Right hindlimb (tissue), 1 donor: ENCODE results near the gene ETS2.
"Not testable (repeated sequence)": the region's sequence is repeated elsewhere in the genome, so short reads cannot be mapped to it uniquely, and the experiment has no call there.

ENCODE experiments used
- DNase-seq: peaks from one replicate; pipeline ENCODE4 v3.0.0-alpha.2; 2018

Gene ETS2

DNA sequence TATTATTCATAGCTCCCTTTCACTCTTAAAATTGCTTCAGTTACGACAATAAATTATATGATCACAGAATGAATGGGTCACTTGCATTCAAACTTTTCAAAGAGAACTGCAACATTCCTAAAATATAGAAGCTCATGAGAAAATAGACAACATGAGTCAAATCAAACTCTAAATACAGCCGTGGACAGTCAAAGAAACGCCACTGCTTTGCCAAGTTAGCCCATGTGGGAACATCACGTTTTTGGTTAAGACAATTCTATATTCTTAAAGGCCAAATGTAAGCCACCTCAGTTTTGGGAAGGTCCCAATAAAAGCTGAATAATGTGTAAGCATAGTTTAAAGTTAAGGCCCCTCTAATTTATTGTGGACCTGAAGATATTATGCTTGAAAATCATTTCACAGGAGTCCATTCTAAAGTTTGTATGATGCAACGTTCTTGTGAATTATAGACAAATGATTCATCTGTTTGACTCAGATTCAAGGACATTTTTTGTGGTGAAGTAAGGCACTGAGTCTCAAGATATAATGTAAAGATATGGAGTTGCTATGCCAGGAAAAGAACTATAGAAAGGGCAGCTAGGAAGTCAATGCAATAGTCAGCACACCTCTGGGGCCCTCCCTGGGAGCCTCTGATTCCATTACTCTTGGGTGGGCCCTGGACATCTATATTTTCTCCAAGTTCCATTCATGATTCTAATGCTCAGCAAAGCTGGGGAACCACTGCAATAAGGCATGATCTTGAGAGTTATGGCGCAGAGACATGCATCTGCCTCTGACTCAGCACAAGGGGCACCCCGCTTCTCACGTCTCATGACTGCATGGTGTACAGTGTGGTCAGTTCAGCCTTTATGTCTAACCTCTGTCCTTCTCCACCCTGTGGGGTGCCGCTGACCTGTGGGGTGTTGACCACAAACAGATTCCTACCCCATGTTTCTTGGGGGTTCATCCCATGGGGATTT is 33.9 kb downstream of the ETS2 start:
- DNase-seq: no peak

DNA sequence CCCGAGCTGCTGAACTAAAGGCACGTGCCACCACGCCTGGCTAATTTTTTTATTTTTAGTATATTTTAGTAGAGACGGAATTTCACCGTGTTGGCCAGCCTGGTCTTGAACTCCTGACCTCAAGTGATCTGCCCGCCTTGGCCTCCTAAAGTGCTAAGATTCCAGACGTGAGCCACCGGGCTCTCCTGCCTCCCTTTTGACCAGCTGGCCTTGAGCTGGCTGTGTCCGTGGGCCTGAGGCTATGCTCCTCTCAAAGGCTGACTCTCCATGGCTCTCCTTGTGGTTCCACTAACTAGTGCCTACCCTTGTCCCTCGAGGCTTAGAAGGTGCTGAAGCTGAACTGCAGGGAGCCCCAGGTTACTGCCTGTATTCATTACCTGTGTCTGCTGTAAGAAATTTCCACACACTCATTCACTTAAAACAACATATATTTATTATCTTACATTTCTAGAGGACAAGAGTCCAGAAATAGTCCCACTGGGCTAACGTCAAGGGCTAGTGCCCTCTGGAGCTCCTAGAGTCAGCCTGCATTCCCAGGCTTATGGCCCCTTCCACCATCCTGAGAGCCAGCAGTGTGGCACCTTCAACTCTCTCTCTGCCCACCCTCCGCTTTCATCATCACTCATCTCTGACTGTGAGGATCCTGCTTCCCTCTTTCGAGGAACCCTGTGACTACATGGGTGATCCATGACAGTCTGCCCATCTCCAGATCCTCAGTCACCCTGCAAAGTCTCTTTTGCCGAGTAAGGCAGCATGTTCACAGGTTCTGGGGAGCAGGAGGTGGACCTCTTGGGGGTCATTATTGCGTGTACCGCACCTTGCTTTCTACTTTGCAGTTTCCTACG is 34.9 kb downstream of the ETS2 start:
- no peak for DNase-seq

DNA sequence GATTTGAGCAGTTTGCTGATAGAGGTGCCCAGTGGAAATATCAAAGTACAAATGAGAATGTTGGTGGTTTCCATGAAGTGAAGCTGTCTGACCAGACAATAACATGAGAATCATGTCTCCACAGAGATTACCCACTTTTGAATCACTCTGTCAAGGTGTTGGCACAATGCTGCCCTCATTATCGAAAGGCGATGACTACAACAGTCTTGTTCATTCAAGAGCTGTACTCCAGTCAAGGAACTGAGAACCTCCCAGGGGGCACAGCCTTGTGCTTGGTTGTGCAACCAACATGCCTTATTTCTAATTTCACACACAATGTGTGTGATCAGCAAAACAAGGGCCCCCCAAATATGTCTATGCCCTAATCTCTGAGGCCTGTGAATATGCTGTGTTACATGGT is 35.7 kb downstream of the ETS2 start:
- no peak for DNase-seq

DNA sequence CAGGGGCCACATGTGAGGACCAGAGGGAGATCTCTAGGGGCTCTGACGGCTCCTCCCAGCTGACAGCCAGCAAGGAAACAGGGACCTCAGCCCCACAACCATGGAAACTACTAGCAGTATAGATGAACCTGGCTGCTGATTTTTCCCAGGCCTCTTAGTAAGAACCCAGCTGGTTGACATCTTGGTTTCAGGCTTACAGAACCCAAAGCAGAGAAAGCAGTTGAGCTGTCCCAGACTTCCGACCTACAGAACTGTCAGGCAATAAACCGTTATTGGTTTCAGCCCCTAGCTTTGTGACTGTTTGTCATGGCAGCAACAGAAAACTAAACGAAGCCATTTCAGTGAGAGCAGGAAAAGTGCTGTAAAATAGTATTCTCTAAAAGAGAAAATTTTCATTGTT is 36.4 kb downstream of the ETS2 start:
- DNase-seq: no peak

DNA sequence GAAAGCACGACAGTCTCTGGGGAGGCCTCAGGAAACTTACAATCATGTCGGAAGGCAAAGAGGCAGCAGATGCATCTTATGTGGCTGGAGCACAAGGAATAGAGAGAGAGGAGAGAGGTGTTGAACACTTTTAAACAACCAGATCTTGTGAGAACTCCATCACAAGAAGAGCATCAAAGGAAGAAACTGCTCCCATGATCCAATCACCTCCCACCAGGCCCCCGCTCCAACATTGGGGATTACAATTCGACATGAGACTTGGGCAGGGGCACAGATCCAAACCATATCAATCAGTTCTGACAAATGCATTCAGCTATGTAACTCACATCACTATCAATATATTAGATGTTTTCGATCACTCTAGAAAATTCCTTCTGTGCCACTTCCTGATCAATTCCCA is 37.6 kb downstream of the ETS2 start:
- DNase-seq: no peak

DNA sequence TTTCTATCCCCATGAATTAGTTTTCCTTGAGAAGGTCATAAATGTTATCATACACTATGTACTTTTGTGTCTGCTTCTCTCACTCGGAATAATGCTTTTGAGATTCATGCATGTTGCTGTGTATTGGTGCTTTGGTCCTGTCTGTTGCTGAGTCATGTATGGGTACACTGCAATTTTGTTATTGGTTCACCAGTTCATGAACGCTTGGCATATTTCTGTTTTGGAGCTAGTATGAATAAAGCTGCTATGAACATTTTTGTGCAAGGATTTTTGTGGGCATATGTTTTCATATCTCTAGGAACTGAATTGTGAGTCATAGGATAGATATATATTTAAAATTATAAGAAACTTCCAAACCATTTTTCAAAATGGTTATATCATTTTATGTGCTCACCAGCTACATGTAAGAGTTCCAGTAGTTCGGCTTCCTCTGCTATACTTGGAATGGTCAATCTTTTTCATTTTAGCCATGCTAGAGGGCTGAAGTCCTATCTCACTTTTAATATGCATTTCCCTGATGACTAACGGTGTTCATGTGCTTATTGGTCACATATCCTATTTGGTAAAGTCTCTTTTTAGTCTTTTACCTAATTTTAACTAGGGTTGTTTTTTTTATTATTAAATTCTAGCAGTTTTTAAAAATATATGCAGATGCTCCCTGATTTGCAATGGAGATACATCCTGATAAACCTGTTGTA is 38.2 kb downstream of the ETS2 start:
- no peak for DNase-seq

DNA sequence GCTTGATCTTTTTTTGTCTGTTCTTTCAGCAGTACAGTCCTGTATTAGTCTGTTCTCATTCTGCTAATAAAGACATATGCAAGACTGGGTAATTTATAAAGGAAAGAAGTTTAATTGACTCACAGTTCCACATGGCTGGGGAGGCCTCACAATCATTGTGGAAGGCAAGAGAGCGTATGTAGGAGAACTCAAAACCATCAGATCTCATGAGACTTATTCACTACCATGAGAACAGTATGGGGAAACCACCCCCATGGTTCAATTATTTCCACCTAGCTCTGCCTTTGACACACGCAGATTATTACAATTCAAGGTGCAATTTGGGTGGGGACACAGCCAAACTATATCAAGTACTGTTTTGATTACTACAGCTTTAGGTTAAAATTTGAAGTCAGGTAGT is 39.6 kb downstream of the ETS2 start:
- not testable (repeated sequence) for DNase-seq

DNA sequence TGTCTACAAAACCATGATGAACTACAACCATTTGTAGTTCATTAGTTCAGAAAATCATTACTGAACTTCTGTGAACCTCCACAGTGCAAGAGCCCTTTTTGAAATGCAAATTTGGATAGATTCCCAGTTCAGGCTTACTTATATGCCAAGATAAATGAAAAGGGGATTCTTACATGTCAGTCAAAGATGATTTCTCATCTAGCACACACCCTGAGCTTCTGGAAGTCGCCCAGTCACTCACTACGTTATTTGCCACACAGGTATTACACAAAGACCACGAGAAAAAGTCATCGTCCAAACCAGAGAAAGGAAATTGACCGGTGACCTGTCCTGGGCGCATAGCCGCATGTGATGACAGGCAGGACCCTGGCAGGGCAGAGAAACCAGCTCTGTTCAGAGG is 41.8 kb downstream of the ETS2 start:
- DNase-seq: no peak

DNA sequence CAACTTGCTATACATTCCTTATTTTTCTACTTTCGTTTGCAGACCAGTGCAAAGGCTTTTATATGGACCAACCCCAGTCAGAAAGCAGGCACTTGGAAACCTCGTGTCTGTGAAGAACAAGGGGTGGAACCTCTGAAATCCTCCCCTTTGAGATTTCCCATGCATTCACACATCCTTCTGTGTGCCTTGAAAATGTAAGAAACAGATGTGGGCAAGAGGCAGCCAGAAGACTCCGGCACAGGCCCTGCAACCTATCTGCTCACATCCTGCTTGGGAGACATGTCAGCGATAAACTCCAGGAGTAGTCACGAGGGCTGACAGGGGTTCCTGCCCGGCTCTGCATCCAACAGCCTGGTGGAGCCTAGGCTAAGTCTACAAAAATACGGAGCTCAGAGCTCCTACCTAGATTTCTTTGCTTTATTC is 42.5 kb downstream of the ETS2 start:
- peak; percentile 81 for DNase-seq

DNA sequence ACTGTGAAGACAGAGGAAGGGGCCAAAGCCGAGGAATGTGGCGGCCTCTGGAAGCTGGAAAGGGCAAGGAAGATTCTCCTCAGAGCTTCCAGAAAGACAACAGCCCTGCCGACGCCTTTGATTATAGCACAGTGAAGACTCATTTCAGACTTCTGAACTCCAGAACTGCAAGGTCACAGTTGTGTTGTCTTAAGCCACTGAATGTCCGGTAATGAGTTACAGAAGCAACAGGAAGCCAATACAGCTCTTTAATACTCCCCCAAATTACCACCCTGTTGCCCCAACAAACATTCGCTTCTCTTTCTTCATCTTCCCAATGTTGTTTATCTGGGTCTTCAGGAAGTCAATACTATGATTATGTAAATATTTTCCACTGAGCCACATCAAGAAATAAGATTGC is 44.0 kb downstream of the ETS2 start:
- DNase-seq: no peak

DNA sequence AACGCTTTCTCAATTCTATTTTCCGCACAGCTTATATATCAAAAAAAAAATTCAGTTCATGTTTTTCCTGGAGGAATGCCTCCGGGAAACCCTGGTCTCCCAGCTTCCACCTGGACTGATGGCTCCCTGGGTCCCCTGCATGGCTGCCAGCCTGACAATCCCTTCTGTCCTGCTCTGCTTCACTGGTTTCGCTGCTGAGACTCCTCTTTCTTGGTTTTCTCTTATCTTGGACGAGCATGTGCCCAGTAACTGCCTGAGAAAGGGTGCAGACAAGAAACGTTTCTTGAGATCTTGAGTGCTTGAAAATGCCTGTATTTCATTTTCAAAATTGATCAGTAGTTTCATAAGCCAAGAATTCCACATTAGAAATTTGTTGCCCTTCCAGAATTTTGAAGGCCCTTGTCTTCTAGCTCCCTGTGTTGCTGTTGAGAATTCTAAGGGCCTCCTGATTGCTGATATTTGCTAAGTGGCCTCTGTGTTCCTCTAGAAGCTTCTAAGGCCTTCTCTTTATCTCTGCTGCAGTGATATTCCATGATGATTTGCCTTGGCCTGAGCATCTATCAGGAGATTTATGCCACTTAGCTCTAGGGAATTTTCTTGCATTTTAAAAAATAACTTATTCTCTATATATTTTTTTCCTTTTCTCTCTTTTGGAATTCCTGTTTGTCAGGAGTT is 44.7 kb downstream of the ETS2 start:
- no peak for DNase-seq

DNA sequence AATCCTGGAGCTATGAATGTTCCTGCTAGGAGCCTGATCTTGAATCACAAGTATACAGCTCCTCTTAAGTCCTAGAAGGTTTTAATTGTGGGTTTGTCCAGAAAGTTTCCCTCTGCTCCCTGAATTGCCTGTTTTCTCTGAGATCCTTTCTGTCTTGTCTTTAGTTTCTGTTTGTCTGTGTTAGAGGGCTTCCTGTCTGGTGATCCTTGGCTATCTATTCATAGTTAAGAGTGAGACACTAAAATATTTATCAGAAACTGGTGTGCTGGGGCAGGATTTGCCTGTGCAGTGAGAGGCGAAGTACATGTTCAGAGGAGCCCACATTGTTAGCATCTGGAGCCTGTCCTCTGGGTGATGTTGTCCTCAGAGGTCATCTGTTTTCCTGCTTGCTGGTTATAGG is 45.4 kb downstream of the ETS2 start:
- DNase-seq: no peak

DNA sequence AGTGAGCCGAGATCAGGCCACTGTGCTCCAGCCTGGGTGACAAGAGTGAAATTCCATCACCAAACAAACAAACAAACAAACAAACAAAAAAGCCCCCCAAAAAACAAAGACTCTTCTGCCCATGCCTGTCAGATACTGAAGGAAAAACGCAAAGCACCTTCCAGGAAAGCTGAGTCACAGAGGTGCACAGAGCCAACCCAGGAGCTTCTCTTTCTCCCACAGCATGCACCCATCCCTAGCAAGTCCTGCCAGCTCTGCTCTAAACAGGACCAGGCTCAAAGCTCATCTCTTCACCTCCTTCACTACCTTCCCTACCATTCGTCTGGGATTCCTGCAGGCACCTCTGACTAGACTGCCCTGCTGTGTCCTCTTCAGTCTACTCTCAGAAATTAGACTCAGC is 46.5 kb downstream of the ETS2 start:
- no peak for DNase-seq

DNA sequence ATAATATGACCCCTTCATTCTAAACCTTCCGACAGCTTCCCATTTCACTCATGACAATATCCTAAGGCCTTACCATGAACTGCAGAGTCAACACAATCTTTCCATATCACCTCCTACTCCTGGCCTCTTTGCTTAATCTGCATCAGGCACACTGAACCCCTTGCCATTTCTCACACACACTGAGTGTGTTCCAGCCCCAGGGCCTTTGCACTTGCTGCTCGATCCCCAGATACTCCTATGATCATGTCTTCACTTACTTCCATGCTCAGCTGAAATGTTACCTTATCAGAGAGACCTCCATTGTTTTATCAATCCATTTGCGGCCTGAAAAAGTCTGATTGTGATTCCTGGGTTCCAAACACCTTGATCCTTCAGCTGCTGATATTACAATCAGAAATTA is 47.0 kb downstream of the ETS2 start:
- no peak for DNase-seq

DNA sequence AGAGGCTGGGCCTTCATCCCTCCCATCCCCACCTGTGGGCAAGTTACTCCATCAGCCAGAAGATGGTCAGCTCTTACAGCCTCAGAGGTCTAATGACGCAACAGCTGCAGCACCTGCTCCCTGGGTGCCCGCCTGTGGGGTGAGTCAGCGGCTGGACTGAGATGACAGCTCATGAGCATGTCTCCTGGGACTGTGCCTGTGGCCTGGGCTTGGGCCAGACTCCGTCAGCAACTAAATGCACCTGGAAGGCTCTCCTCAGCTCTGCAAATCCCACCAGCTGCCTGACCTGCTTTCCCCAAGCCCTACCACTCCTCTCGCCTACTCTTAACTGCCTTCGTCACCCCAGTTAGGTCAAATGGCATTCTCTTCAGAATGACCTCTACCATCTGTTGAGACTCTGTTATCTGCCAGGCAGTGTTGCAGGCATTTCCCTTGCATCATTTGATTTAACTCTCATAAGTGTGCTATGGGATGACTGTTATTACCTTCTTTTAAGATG is 47.7 kb downstream of the ETS2 start:
- DNase-seq: no peak

DNA sequence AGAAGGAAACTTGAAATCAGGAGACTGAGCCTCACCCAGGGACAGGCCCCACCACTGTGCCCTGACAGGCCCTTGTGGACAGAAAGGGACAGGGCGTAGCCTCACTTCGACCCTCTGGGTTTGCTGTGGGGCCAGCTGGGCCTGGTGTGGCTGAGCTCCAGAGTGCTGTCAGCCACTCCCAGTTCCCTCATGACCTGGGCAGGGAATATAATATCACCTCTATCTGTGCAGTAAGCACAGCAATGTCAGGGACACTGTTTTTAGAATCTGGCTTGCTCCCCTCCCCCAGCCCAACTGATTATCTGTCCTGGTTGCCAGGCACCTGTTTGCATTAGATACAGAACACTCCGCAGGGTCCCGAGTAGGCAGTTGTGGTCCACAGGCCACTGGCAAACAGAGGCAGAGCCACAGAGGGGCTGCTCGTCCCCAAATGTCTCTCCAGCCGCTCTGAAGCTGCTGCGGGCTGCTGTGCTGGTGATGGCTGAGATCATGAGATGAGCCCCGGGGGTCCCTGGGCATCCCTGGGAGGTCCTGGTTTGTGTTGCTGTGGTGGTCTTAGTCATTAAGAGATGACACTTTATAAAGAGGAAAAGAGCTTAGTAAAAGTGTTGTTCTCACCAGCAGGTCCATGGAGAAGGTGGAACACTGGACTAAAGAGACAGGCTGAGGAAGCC is 51.6 kb downstream of the ETS2 start:
- DNase-seq: no peak

DNA sequence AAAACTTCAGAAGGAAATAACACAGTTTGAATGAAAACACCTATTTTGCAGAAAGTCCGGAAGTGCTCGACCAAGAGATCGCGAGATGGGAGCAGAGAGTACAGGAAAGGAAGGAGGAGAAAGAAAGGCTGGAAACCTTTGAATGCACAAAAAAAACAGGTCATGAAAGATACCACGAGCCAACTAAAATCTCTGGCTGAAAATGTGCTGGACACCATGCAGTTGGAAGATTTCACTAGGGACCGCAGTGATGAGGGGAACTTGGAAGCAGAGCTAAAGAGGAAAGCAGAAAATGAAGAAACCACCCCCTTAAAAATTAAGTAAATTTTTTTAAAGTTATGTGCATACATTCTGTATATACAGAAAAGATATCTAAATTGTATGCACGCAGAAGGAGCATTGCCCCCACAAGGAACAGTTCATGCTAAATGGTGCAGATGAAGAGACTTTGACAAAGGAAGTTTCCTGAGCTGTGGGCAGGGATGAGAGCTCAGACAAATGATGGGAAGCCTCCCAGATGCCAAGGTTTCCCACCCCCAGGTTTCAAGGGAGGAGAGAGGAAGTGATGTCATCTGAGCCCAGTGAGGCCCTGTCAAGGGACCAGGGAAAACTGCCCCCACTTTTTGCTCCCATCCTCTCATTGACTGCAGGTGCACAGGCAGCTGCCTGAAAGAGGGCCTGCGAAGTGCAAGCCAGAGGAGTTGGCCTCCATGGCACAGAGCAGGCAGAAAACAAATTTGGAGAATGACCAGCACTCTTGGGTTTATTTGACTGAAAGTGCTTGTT is 52.5 kb downstream of the ETS2 start:
- DNase-seq: peak; percentile 66

DNA sequence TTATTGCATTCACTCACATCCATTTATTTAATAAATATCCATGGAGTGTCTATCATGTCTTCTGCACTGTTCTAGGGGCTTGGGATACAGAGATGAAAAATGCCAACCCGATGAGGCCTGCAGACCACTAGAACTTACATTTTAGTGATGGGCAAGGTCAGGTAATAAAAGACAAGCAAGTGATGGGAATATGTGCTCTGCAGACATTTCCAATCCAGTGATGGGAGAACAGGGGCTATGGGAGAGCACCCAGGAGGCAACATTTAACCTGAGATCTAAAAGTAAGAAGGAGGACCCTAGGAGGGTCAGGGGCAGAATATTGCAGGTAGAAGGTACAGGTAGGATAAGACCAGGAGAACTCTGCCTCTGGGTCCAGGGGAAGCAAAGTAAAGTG is 53.1 kb downstream of the ETS2 start:
- no peak for DNase-seq

DNA sequence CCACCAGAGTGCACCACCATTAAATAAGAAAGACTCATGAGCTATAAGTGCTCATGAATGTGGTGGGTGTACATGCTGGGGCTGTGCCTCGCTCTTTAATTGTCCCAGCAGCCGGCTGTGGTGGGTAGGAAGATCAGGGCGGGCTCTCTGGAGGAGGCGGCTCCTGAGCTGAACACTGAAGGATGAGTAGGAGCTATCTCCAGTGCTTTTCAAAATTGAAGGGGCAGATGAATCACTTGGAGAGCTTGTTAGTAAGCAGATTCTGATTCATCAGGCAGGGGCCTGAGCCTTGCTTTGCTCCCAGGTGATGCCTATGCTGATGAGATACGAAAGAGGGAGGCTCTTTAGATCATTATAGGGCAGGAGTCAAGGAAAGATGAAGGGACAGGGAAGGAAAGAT is 54.1 kb downstream of the ETS2 start:
- DNase-seq: no peak

DNA sequence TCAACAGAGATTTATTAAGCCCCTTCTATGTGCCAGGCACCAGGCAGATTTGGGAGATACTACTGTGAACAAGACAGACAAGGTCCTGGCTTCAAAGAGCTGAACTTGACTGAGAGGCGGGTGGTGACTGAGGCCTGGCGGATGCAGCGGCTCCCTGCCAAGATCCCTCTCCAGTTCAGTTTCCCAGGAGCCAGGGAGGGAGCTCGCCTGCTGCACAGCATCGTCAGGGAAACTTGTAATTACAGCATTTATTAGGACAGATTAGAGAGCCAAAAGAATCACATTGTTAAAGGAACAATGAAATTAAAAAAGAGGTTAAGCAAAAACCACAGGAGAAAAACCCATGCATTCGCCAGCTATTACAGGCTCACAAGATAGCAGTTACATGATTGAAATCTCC is 55.3 kb downstream of the ETS2 start:
- DNase-seq: peak; percentile 65
